Right cardiac atrium (tissue), 5 donors: ENCODE measurements around the gene SYT1. TPM values are rescaled to one million over a fixed set of nuclear protein-coding genes. Genes with fewer than 3 reads are reported as not detected.

ENCODE experiments used
- ATAC-seq, 2 donors: fragments of 200-7000 bp; cut with Tn5 transposase; one replicate each; pipeline versions ENCODE4 v1.8.0 to v1.9.1; 2020; ENCODE audit warnings: moderate library complexity in 2 of 2, mild to moderate bottlenecking in 1 of 2
- DNase-seq, 3 donors: peaks; one replicate each; pipeline ENCODE4 v3.0.0-alpha.2; 2020
- H3K27ac ChIP-seq: one replicate; pipeline ENCODE4 v1.5.1; 2013; ENCODE audit warnings: mild to moderate bottlenecking, low read length, control low read depth, moderate library complexity
- H3K27me3 ChIP-seq: one replicate; pipeline ENCODE4 v1.6.1; 2013; ENCODE audit not compliant: control insufficient read depth, insufficient read depth
- H3K4me1 ChIP-seq: one replicate; pipeline ENCODE4 v1.6.1; 2013; ENCODE audit warnings: low read length; ENCODE audit not compliant: control insufficient read depth, insufficient read depth
- H3K4me3 ChIP-seq: one replicate; pipeline ENCODE4 v1.5.1; 2013; ENCODE audit warnings: low read length, control low read depth
- H3K9me3 ChIP-seq: one replicate; pipeline ENCODE4 v1.6.1; 2013; ENCODE audit warnings: low read length; ENCODE audit not compliant: control insufficient read depth
- WGBS: extraction: QIAGEN DNeasy Blood & Tissue Kit; methylation state at CpG from one replicate; pipeline ENCODE4 v1.1.7; 2013; 5-methylcytosine and 5-hydroxymethylcytosine counted together
- intact Hi-C, 4 donors: fragments of 100-400 bp; cut with DNase I; formaldehyde crosslinking; loops; one replicate each; pipeline versions ENCODE4 v1.11.0 to v1.14.0; 2022 to 2023
- polyA plus RNA-seq: library from polyadenylated mRNA; stranded (reverse); fragments of 200-250 nt; gene quantifications from one replicate; pipeline ENCODE4 v1.2.3, GENCODE V29; 2013
- total RNA-seq, 4 donors: library from RNA; stranded (reverse); fragmentation: NEBNext Ultra II Directional; extraction: Animal tissue kit (Norgen Biotek cat#: 25700); gene quantifications; one replicate each; pipeline ENCODE4 v1.2.1, GENCODE V29; 2021
- donor health status: healthy with polysubstance abuse.
- donor health status: DM: no; HTN: yes; CAD: no.
- donor health status: DM: no; HTN: no; CAD: no.
- donor health status: DM: no; HTN: yes; CAD: no; lungs with severe emphysema.
- donor health status: DM: yes; HTN: yes; CAD: no.

Gene SYT1
- total and polyA plus RNA-seq, 5 donors, result 0.20 to 0.53 (median 0.27) TPM; not detected in 1

DNA sequence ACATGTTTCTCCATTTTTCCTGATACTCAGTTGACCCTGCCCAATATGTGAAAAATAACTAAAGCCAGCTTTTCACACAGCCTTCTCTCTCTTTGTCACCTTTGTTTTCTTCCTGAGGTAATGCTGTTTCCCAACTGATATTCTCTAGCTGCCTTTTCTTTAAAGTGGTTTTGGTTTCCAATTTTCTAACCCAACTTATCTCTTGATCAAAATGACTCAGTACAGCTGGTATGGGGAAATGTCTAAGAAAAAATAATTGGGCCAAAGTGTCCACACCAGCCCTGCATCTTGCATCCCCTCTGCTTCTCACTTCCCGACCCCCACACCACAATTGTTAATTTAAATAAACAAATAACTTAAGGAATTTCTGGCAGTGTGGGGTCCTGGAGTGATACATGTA is 193.8 kb downstream of the SYT1 start:
- Histone ChIP-seq H3K4me1 (no peaks in the 10 kb centered on the region), H3K27ac (no peak overlapping the region), H3K9me3 (no peaks in the 10 kb centered on the region), H3K27me3 (no peaks in the 10 kb centered on the region), H3K4me3 (no peak overlapping the region)
- ATAC-seq (no peak), DNase-seq (no peak)
- intact Hi-C loops, result no loop called here
- 40% methylated on average over 1 of the region's 1 CpG for WGBS

DNA sequence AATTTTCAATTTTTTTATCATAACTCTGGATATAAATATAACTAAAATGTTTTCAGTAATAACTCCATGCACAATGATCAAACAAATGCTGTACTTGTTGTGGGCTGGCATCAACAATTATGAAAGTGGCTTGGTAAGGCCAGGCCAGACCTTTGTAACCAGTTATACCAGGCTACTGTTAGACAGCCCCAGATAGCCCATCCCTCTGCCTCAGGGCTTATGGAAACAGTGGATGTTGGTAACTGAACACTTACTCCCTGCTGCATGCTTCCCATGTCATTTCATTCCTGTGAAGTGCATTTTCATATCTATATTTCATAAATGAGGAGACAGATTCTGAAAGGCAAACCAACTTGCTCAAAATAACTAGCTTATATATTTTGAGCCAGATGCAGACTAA is 195.0 kb downstream of the SYT1 start:
- no peak for ATAC-seq
- intact Hi-C loops, result no loop called here

DNA sequence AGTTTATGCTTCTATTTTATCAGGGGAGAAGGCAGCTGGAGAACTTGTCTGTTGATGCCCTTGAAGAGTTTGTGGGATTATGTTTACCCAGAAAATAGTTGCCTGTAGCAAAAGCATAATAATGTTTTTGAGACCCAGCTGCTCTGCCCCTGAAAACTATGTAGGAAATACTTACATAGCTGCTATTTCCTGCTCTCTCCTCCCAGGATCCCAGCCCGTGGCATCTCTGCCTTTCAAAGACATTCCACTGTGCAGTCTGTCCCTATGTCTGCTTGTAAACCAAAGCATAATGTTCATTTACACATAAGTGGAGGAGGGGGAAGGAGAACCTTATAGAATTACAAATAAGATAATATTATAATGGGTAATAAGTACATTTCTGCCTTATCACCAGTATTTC is 198.7 kb downstream of the SYT1 start:
- no peak for ATAC-seq
- DNase-seq, result no peak
- Histone ChIP-seq H3K27me3 (no peaks in the 10 kb centered on the region), H3K27ac (no peak overlapping the region), H3K4me3 (no peak overlapping the region), H3K4me1 (no peaks in the 10 kb centered on the region), H3K9me3 (no peaks in the 10 kb centered on the region)
- intact Hi-C loops, result no loop called here
- 11% methylated on average over 1 of the region's 1 CpG for WGBS

More for the DNA sequence above, 195.0 kb downstream of the SYT1 start:
- no peaks in the 10 kb centered on the region for H3K4me1 ChIP-seq
- no peak for DNase-seq
- H3K9me3 ChIP-seq, result no peaks in the 10 kb centered on the region
- no peaks in the 10 kb centered on the region for H3K27me3 ChIP-seq
- H3K4me3 ChIP-seq, result no peak overlapping the region
- no peak overlapping the region for H3K27ac ChIP-seq

DNA sequence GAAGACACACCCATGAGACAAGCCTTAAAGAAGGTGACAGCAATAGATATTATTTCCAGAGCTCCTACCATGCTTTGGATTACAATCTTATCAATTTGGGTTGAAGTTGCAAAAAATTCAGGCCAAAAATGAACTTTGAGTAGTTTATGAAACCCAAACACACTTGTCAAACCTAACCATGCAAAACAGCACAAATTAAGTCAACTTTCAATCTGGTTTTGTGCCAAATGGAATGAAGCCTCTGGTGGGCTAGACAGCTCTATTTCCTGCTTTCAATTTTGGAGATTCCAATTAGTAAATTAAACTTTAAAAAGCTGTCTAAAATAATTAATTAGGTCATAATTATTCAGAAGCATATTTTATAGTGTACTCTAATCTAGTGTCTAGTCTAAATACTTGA is 203.4 kb downstream of the SYT1 start:
- Histone ChIP-seq H3K4me3 (no peak overlapping the region), H3K27ac (no peak overlapping the region), H3K9me3 (no peaks in the 10 kb centered on the region), H3K27me3 (no peaks in the 10 kb centered on the region), H3K4me1 (no peaks in the 10 kb centered on the region)
- no peak for DNase-seq
- no peak for ATAC-seq
- intact Hi-C loops, result no loop called here

DNA sequence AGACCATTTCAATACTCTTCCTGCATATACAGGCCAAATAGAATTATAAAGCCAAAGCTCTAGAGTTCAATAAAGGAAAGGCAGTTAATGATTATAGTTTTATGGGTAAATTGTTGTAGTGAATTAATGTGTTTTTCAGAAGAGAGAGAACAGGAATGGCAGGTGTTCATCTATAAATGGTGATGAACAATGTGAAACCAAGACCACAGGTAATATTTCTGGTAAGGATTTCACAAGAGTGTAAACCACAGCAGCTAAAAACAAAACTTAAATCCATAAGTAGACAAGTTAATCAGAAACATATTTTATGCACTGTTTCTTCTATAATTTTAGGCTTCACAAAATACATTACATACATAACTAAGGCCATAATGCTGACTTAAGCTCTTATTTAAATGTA is 204.4 kb downstream of the SYT1 start:
- ATAC-seq, result no peak
- intact Hi-C loops, result no loop called here
- no peaks in the 10 kb centered on the region for H3K9me3 ChIP-seq
- no peak overlapping the region for H3K27ac ChIP-seq
- no peak overlapping the region for H3K4me3 ChIP-seq
- H3K4me1 ChIP-seq, result no peaks in the 10 kb centered on the region
- no peaks in the 10 kb centered on the region for H3K27me3 ChIP-seq
- no peak for DNase-seq

DNA sequence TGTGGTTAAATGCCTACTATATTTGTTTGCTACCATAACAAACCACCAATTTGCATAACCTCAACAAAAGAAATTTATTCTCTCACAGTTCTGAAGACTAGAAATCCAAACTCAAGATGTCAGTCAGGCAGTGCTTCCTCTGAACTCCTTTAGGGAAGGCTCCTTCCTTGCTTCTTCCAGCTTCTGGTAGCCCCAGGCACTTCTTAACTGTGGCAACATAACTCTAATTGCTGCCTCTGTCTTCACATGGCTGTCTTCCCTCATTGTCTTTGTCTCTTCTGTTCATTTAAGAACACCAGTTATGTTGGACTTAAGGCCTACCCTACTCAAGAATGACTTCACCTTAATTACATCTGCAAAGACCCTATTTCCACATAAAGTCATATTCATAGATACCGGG is 206.9 kb downstream of the SYT1 start:
- Histone ChIP-seq H3K4me3 (no peak overlapping the region), H3K4me1 (no peaks in the 10 kb centered on the region), H3K27me3 (no peaks in the 10 kb centered on the region), H3K27ac (no peak overlapping the region), H3K9me3 (no peaks in the 10 kb centered on the region)
- WGBS, result 96% methylated on average over 1 of the region's 1 CpG
- DNase-seq (no peak), ATAC-seq (no peak)
- intact Hi-C loops, result no loop called here

DNA sequence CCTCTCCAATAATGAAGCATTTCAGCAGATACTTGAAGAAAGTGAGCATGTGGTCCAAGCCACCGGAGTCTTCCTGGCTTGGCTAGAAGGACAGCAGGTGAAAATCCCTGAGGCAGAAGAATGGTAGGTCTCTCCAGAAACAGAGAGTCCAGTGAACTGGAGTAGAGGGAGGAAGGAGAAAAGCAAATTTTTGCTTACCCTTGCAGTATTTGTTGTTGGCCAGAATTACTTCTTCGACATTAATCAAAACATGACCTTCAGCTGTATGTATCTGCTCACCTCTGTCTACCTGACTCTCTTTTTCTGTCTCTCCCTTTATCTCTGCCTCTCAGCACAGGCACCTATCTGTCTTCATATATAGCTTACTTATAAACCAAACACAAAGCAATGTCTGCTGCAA is 208.9 kb downstream of the SYT1 start:
- DNase-seq (no peak), ATAC-seq (no peak)
- Histone ChIP-seq H3K27ac (no peak overlapping the region), H3K27me3 (no peaks in the 10 kb centered on the region), H3K9me3 (no peaks in the 10 kb centered on the region), H3K4me1 (no peaks in the 10 kb centered on the region), H3K4me3 (no peak overlapping the region)
- intact Hi-C loops, result no loop called here
- 90% methylated on average over 2 of the region's 2 CpGs for WGBS

DNA sequence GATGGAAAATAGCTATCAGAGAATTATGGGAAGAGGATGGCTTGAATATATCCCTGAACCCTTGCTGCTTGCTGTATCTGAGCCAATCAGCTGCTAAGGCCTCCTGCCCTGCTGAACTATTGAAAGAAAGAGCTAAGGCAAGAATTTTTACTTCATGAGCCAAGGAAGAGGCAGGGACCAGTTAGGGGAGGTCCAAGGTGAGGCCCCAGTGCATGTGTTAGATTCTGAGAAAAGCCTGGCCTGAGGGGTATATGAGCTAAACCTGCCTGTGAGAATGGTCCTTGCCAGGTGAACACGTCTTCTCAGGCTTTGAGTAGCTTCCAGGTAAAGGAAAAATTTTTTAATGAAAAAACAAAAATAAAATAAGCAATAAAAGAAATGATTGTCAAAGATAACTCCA is 218.0 kb downstream of the SYT1 start:
- Histone ChIP-seq H3K9me3 (no peaks in the 10 kb centered on the region), H3K27ac (no peak overlapping the region), H3K4me3 (no peak overlapping the region), H3K4me1 (no peaks in the 10 kb centered on the region), H3K27me3 (no peaks in the 10 kb centered on the region)
- intact Hi-C loops, result no loop called here
- ATAC-seq, result no peak
- DNase-seq, result no peak
- WGBS, result 76% methylated on average over 1 of the region's 1 CpG

DNA sequence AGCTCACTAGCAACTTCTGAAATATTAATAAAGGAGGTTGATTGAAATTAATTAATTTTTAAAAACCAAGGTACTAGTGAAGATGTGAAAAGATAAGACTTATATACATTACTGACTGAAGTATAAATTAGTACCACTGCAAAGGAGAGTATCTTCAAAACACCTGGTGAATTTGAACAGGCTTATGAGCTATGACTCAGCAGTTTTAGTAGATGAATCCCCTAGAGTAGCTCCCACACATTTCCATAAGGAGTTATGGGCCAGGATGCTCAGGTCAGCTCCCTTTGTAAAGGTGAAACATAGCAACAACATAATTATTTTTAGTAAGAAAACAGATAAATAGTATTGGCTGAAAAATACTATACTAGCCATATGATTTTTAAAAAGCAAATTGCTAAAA is 218.6 kb downstream of the SYT1 start:
- Histone ChIP-seq H3K27ac (no peak overlapping the region), H3K9me3 (no peaks in the 10 kb centered on the region), H3K4me1 (no peaks in the 10 kb centered on the region), H3K27me3 (no peaks in the 10 kb centered on the region), H3K4me3 (no peak overlapping the region)
- ATAC-seq (no peak), DNase-seq (no peak)
- intact Hi-C loops, result no loop called here

DNA sequence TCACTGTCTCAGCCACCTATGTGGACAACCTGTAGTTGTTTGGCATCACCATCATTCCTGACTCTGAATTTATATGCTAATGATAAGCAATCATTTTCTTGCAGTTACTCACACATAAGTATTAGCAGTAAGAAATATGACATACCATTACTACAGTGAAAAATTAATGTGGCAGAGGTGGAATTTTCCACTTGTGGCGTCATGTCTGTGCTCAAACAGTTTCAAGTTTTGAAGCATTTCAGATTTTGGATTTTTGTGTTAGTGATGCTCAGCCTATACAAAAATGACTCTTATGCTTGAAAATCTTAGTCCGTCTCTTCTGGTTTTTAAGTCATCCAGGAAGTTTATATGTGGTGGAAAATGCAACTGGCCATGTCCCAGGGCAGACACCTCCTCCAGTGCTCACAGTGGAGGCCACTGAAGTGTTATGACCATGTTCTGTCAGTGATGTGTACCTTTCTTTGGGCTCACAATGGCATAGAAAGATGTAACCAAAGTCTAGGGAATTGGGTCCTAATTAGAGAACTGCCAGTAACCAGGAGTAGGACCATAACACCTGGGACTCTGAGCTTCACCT is 220.6 kb downstream of the SYT1 start:
- Histone ChIP-seq H3K4me1 (no peaks in the 10 kb centered on the region), H3K27me3 (no peaks in the 10 kb centered on the region), H3K4me3 (no peak overlapping the region), H3K27ac (no peak overlapping the region), H3K9me3 (no peaks in the 10 kb centered on the region)
- no peak for DNase-seq
- intact Hi-C loops, result no loop called here
- WGBS, result 90% methylated on average over 2 of the region's 2 CpGs
- ATAC-seq, result no peak

DNA sequence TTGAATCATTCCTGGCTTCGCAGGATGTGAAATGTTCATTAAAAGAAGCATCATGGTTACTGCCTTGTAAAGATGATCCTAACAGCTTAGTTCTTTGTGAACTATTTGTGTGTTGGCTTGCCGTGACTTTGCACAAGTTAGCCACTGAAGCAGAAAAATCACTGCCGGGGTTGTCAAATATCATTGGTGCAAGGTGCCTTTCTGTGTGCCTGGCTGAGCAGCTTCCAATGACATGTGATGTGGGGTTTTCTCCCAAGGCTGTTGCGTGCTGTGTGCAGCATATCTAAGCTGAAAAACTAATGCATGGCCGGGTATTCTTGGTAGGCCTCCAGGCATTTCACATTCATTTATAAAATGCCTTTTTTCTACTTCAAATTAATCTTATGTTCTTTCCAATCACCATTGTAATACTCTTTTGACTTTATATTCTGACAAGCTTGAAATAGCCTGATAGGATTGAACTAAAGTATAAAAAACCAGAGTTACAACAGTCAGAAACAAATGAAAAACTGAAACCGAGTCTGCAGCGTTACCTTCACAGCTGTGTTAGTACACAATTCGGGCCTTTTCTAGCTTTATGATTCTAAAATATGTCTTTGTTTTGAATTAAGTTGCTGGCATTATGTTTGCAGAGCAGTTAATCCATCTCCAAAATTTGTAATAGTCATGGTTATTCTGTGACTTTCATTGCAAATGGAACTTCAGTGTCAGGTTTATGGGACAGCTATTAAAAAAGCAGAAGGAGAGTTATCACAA is 222.1 kb downstream of the SYT1 start:
- intact Hi-C loops, result no loop called here
- H3K9me3 ChIP-seq, result no peaks in the 10 kb centered on the region
- no peak for ATAC-seq
- no peak overlapping the region for H3K4me3 ChIP-seq
- DNase-seq, result no peak
- no peaks in the 10 kb centered on the region for H3K27me3 ChIP-seq
- H3K4me1 ChIP-seq, result no peaks in the 10 kb centered on the region
- 88% methylated on average over 8 of the region's 8 CpGs for WGBS
- H3K27ac ChIP-seq, result no peak overlapping the region

DNA sequence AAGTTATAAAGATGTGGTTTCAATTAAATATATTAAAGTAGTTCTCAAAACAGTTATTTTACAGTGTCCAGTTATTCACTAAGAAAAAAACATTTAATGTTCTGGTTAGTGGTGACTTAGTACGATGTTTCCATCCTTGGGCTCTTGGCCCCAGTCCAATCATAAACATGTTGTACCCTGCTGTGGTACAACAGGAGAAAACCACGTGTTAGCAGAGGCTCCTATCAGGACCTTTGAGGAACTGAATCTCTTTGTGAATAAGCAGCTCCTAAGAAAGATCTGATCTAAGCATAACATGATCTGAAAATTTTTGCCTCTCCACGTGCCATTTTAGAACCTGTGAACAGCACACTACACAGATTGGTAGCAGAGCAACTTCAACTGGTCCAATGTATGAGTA is 234.0 kb downstream of the SYT1 start:
- intact Hi-C loops, result no loop called here
- H3K4me3 ChIP-seq, result no peak overlapping the region
- ATAC-seq (no peak), DNase-seq (no peak)
- no peaks in the 10 kb centered on the region for H3K9me3 ChIP-seq
- no peaks in the 10 kb centered on the region for H3K27me3 ChIP-seq
- 58% methylated on average over 3 of the region's 3 CpGs for WGBS
- H3K27ac ChIP-seq, result no peak overlapping the region
- no peaks in the 10 kb centered on the region for H3K4me1 ChIP-seq
